ENCODE data around the gene CCDC148.

- TF ChIP-seq CTCF (conservative IDR thresholded peaks at IDR 0.05; ENCODE audit: low read depth in 2 of 2) (no peak), EZH2phosphoT487 (IDR thresholded peaks at IDR 0.05; ENCODE audit: unreplicated experiment) (no peak), REST (IDR thresholded peaks at IDR 0.05; ENCODE audit: unreplicated experiment) (no peak), JUNB (IDR thresholded peaks at IDR 0.05; ENCODE audit: unreplicated experiment) (no peak), EZH2 (IDR thresholded peaks at IDR 0.05; ENCODE audit: low read depth, unreplicated experiment) (no peak), POLR2AphosphoS5 (IDR thresholded peaks at IDR 0.05; ENCODE audit: low read depth) (no peak), ETS1 (IDR thresholded peaks at IDR 0.05) (no peak), NANOG (IDR thresholded peaks at IDR 0.05; ENCODE audit: borderline replicate concordance) (no peak), ZNF331 (CRISPR knock-in tag; IDR thresholded peaks at IDR 0.05; ENCODE audit: low read depth) (no peak), ZNF114 (CRISPR knock-in tag; IDR thresholded peaks at IDR 0.05) (no peak)
These were observed 62.7 kb downstream of the CCDC148 start for GRCh38 chr2:158393886-158394285.

Measured in GM23338 (cell line).